ENCODE results near the gene MRPS18C.
"Not testable (repeated sequence)": the region's sequence is repeated elsewhere in the genome, so short reads cannot be mapped to it uniquely, and the experiment has no call there.

Gene MRPS18C

GRCh38 chr4:83501671-83502070 lies 45.8 kb downstream of the MRPS18C start:
- not testable (repeated sequence) for H3K4me3 ChIP-seq (ENCODE audit: low read depth, low read length); H3K27me3 ChIP-seq (ENCODE audit: control insufficient read depth, insufficient read depth, low read length); H3K27ac ChIP-seq (ENCODE audit: low read depth, low read length); H3K9ac ChIP-seq (ENCODE audit: low read depth, low read length); H3K4me1 ChIP-seq (ENCODE audit: control insufficient read depth, insufficient read depth, low read length); H3K36me3 ChIP-seq (ENCODE audit: control insufficient read depth, insufficient read depth, low read length); H3K9me3 ChIP-seq (ENCODE audit: control insufficient read depth, insufficient read depth, low read length)

DNA sequence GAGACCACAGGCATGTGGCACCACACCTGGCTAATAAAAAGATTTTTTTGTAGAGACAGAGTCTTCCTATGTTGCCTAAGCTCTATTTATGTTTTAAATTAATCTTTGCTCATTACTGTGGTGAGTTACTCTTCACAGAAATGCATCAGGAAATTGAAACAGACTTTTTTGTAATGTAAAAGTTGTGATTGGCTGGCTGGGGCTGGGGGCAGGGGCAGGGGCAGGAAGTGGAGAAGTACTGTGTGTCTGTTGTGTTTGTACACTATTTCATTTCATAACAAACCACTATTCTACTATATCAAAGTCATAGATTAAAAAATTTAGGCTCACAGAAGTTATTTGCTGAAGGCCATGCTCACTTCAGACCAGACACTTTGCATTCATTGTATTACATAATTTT lies 48.1 kb downstream of the MRPS18C start:
- no peak overlapping the region for H3K4me3 ChIP-seq (ENCODE audit: low read depth, low read length)
- no peaks in the 10 kb centered on the region for H3K4me1 ChIP-seq (ENCODE audit: control insufficient read depth, insufficient read depth, low read length)
- no peaks in the 10 kb centered on the region for H3K36me3 ChIP-seq (ENCODE audit: control insufficient read depth, insufficient read depth, low read length)
- H3K9ac ChIP-seq (ENCODE audit: low read depth, low read length), result no peak overlapping the region
- H3K27me3 ChIP-seq (ENCODE audit: control insufficient read depth, insufficient read depth, low read length), result no peaks in the 10 kb centered on the region
- H3K27ac ChIP-seq (ENCODE audit: low read depth, low read length), result no peak overlapping the region
- no peaks in the 10 kb centered on the region for H3K9me3 ChIP-seq (ENCODE audit: control insufficient read depth, insufficient read depth, low read length)

- no peak overlapping the region for H3K4me3 ChIP-seq (ENCODE audit: low read depth, low read length)
- H3K36me3 ChIP-seq (ENCODE audit: control insufficient read depth, insufficient read depth, low read length), result no peaks in the 10 kb centered on the region
- no peaks in the 10 kb centered on the region for H3K9me3 ChIP-seq (ENCODE audit: control insufficient read depth, insufficient read depth, low read length)
- H3K4me1 ChIP-seq (ENCODE audit: control insufficient read depth, insufficient read depth, low read length), result no peaks in the 10 kb centered on the region
- H3K27ac ChIP-seq (ENCODE audit: low read depth, low read length), result no peak overlapping the region
- no peaks in the 10 kb centered on the region for H3K27me3 ChIP-seq (ENCODE audit: control insufficient read depth, insufficient read depth, low read length)
- H3K9ac ChIP-seq (ENCODE audit: low read depth, low read length), result no peak overlapping the region
These were observed 48.6 kb downstream of the MRPS18C start for GRCh38 chr4:83504503-83504902.

DNA sequence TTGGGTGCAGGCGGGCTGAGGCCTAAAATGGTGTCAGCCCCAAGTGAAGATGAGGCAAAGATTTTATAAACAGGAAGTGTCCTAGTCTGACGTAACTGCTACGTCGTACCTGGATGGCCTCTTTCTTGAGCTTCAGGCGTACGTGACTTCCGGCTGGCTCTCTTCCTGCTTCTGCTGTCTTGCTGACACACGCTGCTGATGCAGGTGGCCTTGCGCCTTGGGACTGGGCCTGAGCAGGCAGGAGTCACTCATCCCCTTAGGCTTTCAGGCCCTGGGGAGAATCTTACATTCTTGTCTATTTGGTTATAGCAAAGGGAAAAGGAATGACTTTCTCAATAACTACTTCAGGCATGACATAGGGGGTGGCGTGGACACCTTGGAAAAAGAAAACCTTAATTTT lies 49.1 kb downstream of the MRPS18C start:
- H3K4me1 ChIP-seq (ENCODE audit: control insufficient read depth, insufficient read depth, low read length), result no peaks in the 10 kb centered on the region
- no peaks in the 10 kb centered on the region for H3K36me3 ChIP-seq (ENCODE audit: control insufficient read depth, insufficient read depth, low read length)
- no peak overlapping the region for H3K4me3 ChIP-seq (ENCODE audit: low read depth, low read length)
- H3K27ac ChIP-seq (ENCODE audit: low read depth, low read length), result no peak overlapping the region
- no peaks in the 10 kb centered on the region for H3K9me3 ChIP-seq (ENCODE audit: control insufficient read depth, insufficient read depth, low read length)
- no peak overlapping the region for H3K9ac ChIP-seq (ENCODE audit: low read depth, low read length)
- H3K27me3 ChIP-seq (ENCODE audit: control insufficient read depth, insufficient read depth, low read length), result no peaks in the 10 kb centered on the region

- not testable (repeated sequence) for H3K36me3 ChIP-seq (ENCODE audit: control insufficient read depth, insufficient read depth, low read length); H3K4me3 ChIP-seq (ENCODE audit: low read depth, low read length); H3K27me3 ChIP-seq (ENCODE audit: control insufficient read depth, insufficient read depth, low read length); H3K4me1 ChIP-seq (ENCODE audit: control insufficient read depth, insufficient read depth, low read length); H3K27ac ChIP-seq (ENCODE audit: low read depth, low read length); H3K9ac ChIP-seq (ENCODE audit: low read depth, low read length); H3K9me3 ChIP-seq (ENCODE audit: control insufficient read depth, insufficient read depth, low read length)
These were observed 53.3 kb downstream of the MRPS18C start for GRCh38 chr4:83509156-83509585.

DNA sequence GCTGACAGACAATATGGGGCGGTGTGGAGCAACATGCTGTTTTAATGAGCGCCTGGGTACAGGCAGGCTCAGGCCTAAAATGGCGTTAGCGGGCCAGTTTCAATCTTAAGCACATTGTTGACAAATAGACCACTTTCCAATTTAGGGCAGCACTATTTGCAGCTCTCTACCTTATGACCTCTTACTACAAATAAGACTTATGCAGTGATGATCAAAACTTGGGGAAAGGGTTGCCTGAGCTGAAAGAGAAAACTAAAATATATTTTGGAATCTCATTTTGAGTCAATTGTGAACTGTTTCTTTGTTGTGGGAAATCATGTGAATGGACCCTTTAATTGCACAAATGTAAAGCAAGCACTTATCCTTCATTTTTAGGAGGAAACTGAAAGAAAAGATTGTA lies 54.6 kb downstream of the MRPS18C start:
- Histone ChIP-seq H3K9me3 (ENCODE audit: control insufficient read depth, insufficient read depth, low read length) (no peaks in the 10 kb centered on the region), H3K36me3 (ENCODE audit: control insufficient read depth, insufficient read depth, low read length) (no peaks in the 10 kb centered on the region), H3K27me3 (ENCODE audit: control insufficient read depth, insufficient read depth, low read length) (no peaks in the 10 kb centered on the region), H3K4me3 (ENCODE audit: low read depth, low read length) (no peak overlapping the region), H3K9ac (ENCODE audit: low read depth, low read length) (no peak overlapping the region), H3K4me1 (ENCODE audit: control insufficient read depth, insufficient read depth, low read length) (no peaks in the 10 kb centered on the region), H3K27ac (ENCODE audit: low read depth, low read length) (no peak overlapping the region)
